GM18907 (cell line): ENCODE measurements around the gene PTPRE.
"Not testable (repeated sequence)": the region's sequence is repeated elsewhere in the genome, so short reads cannot be mapped to it uniquely, and the experiment has no call there.

Experiments
- ATAC-seq: cut with Tn5 transposase; IDR thresholded peaks from one replicate; pipeline ENCODE4 v1.9.1; 2021; ENCODE audit warnings: mild to moderate bottlenecking, moderate library complexity; ENCODE audit not compliant: unreplicated experiment

The PTPRE gene

GRCh38 chr10:127977357-127978009 is 70.6 kb downstream of the PTPRE start:
- ATAC-seq = no peak

- ATAC-seq = no peak
Measured at GRCh38 chr10:127978481-127978880, 71.6 kb downstream of the PTPRE start.

GRCh38 chr10:127979045-127979444 is 72.1 kb downstream of the PTPRE start:
- ATAC-seq = no peak

- no peak for ATAC-seq
Measured at GRCh38 chr10:127979566-127979965, 72.7 kb downstream of the PTPRE start.

- no peak for ATAC-seq
Measured at GRCh38 chr10:127980898-127981297, 74.0 kb downstream of the PTPRE start.

- no peak for ATAC-seq
Measured at GRCh38 chr10:127982601-127983000, 75.7 kb downstream of the PTPRE start.

GRCh38 chr10:127983344-127984100 is 76.6 kb downstream of the PTPRE start:
- no peak for ATAC-seq

GRCh38 chr10:127984945-127985344 is 78.0 kb downstream of the PTPRE start:
- no peak for ATAC-seq

- ATAC-seq = no peak
Measured at GRCh38 chr10:127986531-127987466, 79.9 kb downstream of the PTPRE start.

GRCh38 chr10:127987467-127988380 is 80.8 kb downstream of the PTPRE start:
- no peak for ATAC-seq

- no peak for ATAC-seq
Measured at GRCh38 chr10:127989481-127990012, 82.6 kb downstream of the PTPRE start.

GRCh38 chr10:127990132-127990788 is 83.4 kb downstream of the PTPRE start:
- ATAC-seq = not testable (repeated sequence)

- no peak for ATAC-seq
Measured at GRCh38 chr10:127990846-127991542, 84.1 kb downstream of the PTPRE start.

- no peak for ATAC-seq
Measured at GRCh38 chr10:127991543-127992255, 84.8 kb downstream of the PTPRE start.

GRCh38 chr10:127992376-127992775 is 85.5 kb downstream of the PTPRE start:
- no peak for ATAC-seq

- ATAC-seq = no peak
Measured at GRCh38 chr10:127993056-127993690, 86.3 kb downstream of the PTPRE start.

GRCh38 chr10:127995939-127996338 is 89.0 kb downstream of the PTPRE start:
- ATAC-seq = no peak

- no peak for ATAC-seq
Measured at GRCh38 chr10:127996586-127996985, 89.7 kb downstream of the PTPRE start.
